Endothelial cell of umbilical vein (primary cell): ENCODE data around the gene CARD11. TPM values are rescaled to one million over a fixed set of nuclear protein-coding genes. Genes with fewer than 3 reads are reported as not detected.

ENCODE experiments used
- BruUV-seq: library from RNA; stranded (reverse); fragments of 400-500 nt; replicated peaks from 2 replicates; lab custom pipeline; 2021; lab: Mats Ljungman, UMichigan
- CTCF ChIA-PET: fragments of 300-600, 350-600 bp; sonication (Branson Sonifier 250); formaldehyde crosslinking; loops from one replicate; lab custom pipeline; 2021; ENCODE audit warnings: antibody characterized with exemption, inconsistent platforms; lab: Charles Lee
- POLR2A ChIA-PET: fragments of 300-600, 350-600 bp; sonication (Branson Sonifier 250); formaldehyde crosslinking; loops from one replicate; lab custom pipeline; 2021; ENCODE audit warnings: antibody characterized with exemption, inconsistent platforms; lab: Charles Lee
- DNase-seq: peaks from one replicate; pipeline ENCODE4 v3.0.0-alpha.2; 2011; ENCODE audit warnings: low read depth, low spot score
- FAIRE-seq: peaks from 2 replicates; lab custom pipeline; 2011; peaks lifted over from hg19 to GRCh38; lab: Jason Lieb, UNC
- H2AFZ ChIP-seq: 2 replicates; pipeline ENCODE4 v1.6.0; 2012; ENCODE audit warnings: low read depth, low read length, control low read depth, inconsistent platforms
- H3K27ac ChIP-seq: 2 replicates; pipeline ENCODE4 v1.5.1; 2011; ENCODE audit warnings: low read depth, mild to moderate bottlenecking, control low read depth, low read length, moderate library complexity; ENCODE audit not compliant: insufficient read depth
- H3K27me3 ChIP-seq, 2 experiments: 2 replicates each; pipeline versions ENCODE4 v1.6.0 to v1.6.1; 2011; ENCODE audit warnings: low read length in 2 of 2, mixed read lengths in 1 of 2; ENCODE audit not compliant: control insufficient read depth in 2 of 2, insufficient read depth in 2 of 2
- H3K36me3 ChIP-seq, 2 experiments: 2 replicates in 1 of 2; 3 replicates in 1 of 2; pipeline ENCODE4 v1.5.1; 2011; ENCODE audit warnings: low read length in 2 of 2, mild to moderate bottlenecking in 1 of 2, moderate library complexity in 1 of 2; ENCODE audit not compliant: control insufficient read depth in 2 of 2, insufficient read depth in 2 of 2; ENCODE audit errors: extremely low read depth in 1 of 2
- H3K4me1 ChIP-seq: 3 replicates; pipeline ENCODE4 v1.5.1; 2011; ENCODE audit warnings: mild to moderate bottlenecking, low read length; ENCODE audit not compliant: control insufficient read depth, insufficient read depth; ENCODE audit errors: extremely low read depth
- H3K4me2 ChIP-seq: 2 replicates; pipeline ENCODE4 v1.6.1; 2011; ENCODE audit warnings: low read length, control low read depth, mixed read lengths; ENCODE audit not compliant: insufficient read depth
- H3K4me3 ChIP-seq, 3 experiments: fragments of 200-600 bp in 1 of 3; sonication (generic), shearing (Covaris generic) in 1 of 3; replicated peaks in 1 of 3; 2 replicates each; pipeline ENCODE4 v1.5.1; 2011 to 2016; ENCODE audit warnings: control low read depth in 3 of 3, low read length in 3 of 3, mild to moderate bottlenecking in 2 of 3, inconsistent platforms in 1 of 3, low read depth in 1 of 3, moderate library complexity in 1 of 3; ENCODE audit not compliant: insufficient read depth in 1 of 3
- H3K79me2 ChIP-seq: 2 replicates; pipeline ENCODE4 v1.6.0; 2012; ENCODE audit warnings: low read length, inconsistent platforms; ENCODE audit not compliant: control insufficient read depth, insufficient read depth
- H3K9ac ChIP-seq: replicated peaks from 2 replicates; pipeline ENCODE3; 2011; ENCODE audit warnings: low read length, control low read depth; ENCODE audit not compliant: insufficient read depth; ENCODE audit errors: extremely low read depth
- H3K9me1 ChIP-seq: replicated peaks from 3 replicates; pipeline ENCODE4 v1.6.0; 2011; ENCODE audit warnings: mild to moderate bottlenecking, low read length; ENCODE audit not compliant: control insufficient read depth, insufficient read depth; ENCODE audit errors: extremely low read depth
- H3K9me3 ChIP-seq: replicated peaks from 2 replicates; pipeline ENCODE4 v1.5.1; 2012; ENCODE audit warnings: low read length, inconsistent platforms; ENCODE audit not compliant: control insufficient read depth, insufficient read depth
- H4K20me1 ChIP-seq: replicated peaks from 2 replicates; pipeline ENCODE3; 2011; ENCODE audit warnings: mild to moderate bottlenecking, low read length; ENCODE audit not compliant: control insufficient read depth, insufficient read depth; ENCODE audit errors: extremely low read depth
- EZH2 ChIP-seq: IDR thresholded peaks from 2 replicates; pipeline ENCODE4 v1.6.1; 2012; ENCODE audit warnings: borderline replicate concordance, low read depth, mild to moderate bottlenecking, moderate library complexity, low read length, inconsistent platforms; ENCODE audit not compliant: severe bottlenecking
- FOS ChIP-seq: IDR thresholded peaks from 2 replicates; pipeline ENCODE4 v1.6.1; 2011; ENCODE audit warnings: mild to moderate bottlenecking, low read length, moderate library complexity, borderline replicate concordance; ENCODE audit not compliant: insufficient read depth
- GATA2 ChIP-seq: IDR thresholded peaks from 2 replicates; pipeline ENCODE4 v1.7.0; 2011; ENCODE audit warnings: low read depth, mild to moderate bottlenecking, moderate library complexity, mixed read lengths, low read length; ENCODE audit not compliant: insufficient read length, insufficient read depth
- JUN ChIP-seq: IDR thresholded peaks from 2 replicates; pipeline ENCODE4 v1.6.1; 2011; ENCODE audit warnings: borderline replicate concordance, low read depth; ENCODE audit not compliant: insufficient read length, insufficient read depth
- MYC ChIP-seq: IDR thresholded peaks from one replicate; pipeline ENCODE4 v1.6.1; 2011; ENCODE audit warnings: mild to moderate bottlenecking, low read depth, low read length
- POLR2A ChIP-seq: IDR thresholded peaks from 2 replicates; pipeline ENCODE4 v1.6.1; 2012; ENCODE audit warnings: low read depth, mild to moderate bottlenecking, control low read depth, low read length
- POLR2AphosphoS5 ChIP-seq: IDR thresholded peaks from 2 replicates; pipeline ENCODE4 v1.6.1; 2012; ENCODE audit warnings: low read depth, mild to moderate bottlenecking, control low read depth, low read length, moderate library complexity; ENCODE audit not compliant: insufficient read depth
- dilution Hi-C: fragments of 300-500 bp; cut with MboI; formaldehyde crosslinking; loops from one replicate; pipeline ENCODE4 v1.15.0; 2019; ENCODE audit warnings: low sequenced_read_pairs; ENCODE audit not compliant: extremely low pct_ligation_motif_present
- intact Hi-C: fragments of 100-400 bp; cut with micrococcal nuclease; formaldehyde crosslinking; loops from one replicate; pipeline ENCODE4 v1.10.0; 2022
- polyA plus RNA-seq, 4 experiments: library from polyadenylated mRNA; depleted of rRNA in 3 of 4; stranded (reverse) in 3 of 4; unstranded in 1 of 4; fragments of >200 nt; gene quantifications; 2 replicates each; pipeline versions ENCODE4 v1.2.1 to v1.2.3, GENCODE V29; 2011 to 2012; ENCODE audit warnings: missing spikeins in 1 of 4
- total RNA-seq: library from RNA; stranded (reverse); gene quantifications from 2 replicates; pipeline ENCODE4 v1.2.3, GENCODE V29; 2021
- TF ChIP-seq, protein P1 (sequence below): IDR thresholded peaks from 2 replicates; pipeline ENCODE4 v1.6.1; 2011; ENCODE audit not compliant: insufficient read depth, insufficient read length
- TF ChIP-seq, protein P2 (sequence below), 2 donors: IDR thresholded peaks; 1 replicate in 1 of 2; 2 replicates in 1 of 2; pipeline ENCODE4 v1.5.1; 2011; ENCODE audit warnings: low read length in 2 of 2, mild to moderate bottlenecking in 2 of 2, moderate library complexity in 2 of 2, control low read depth in 1 of 2, inconsistent platforms in 1 of 2, low read depth in 1 of 2; ENCODE audit not compliant: insufficient read depth in 1 of 2; ENCODE audit errors: extremely low read depth in 1 of 2

The CARD11 gene
- total and polyA plus RNA-seq, 2 donors (not counting 3 experiments of a cell fraction or from before 2014, with no cell fraction given): 20.4 to 41.8 TPM

DNA sequence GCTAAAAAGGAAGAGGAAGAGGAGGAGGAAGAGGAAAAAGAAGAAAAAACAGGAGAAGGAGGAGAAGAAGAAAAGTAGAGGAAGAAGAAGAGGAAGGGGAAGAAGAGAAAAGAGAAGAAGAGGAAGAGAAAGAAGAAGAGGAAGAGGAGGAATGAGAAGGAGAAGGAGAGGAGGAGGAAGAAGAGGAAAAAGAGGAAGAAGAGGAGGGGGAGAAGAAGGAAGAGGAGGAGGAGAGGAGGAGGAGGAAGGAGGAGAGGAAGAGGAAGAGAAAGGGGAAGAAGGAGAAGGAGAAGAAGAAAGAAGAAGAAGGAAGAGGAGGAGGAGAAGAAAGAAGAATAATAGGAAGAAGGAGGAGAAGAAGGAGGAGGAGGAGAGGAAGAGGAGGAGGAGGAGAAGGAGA is 103.2 kb downstream of the CARD11 start:
- dilution Hi-C loops (no loop called here), intact Hi-C loops (no loop called here)
- Histone ChIP-seq H3K9me3 (no peaks in the 10 kb centered on the region), H3K9ac (no peak overlapping the region), H3K9me1 (no peaks in the 10 kb centered on the region), H3K36me3 (peaks cover 0 to 11% of the 10 kb centered on the region in 2 experiments), H3K27me3 (no peaks in the 10 kb centered on the region), H3K27ac (no peak overlapping the region), H3K4me2 (no peak overlapping the region), H3K4me3 (no peak overlapping the region), H3K79me2 (no peaks in the 10 kb centered on the region), H4K20me1 (no peaks in the 10 kb centered on the region), H3K4me1 (no peaks in the 10 kb centered on the region), H2AFZ (no peak overlapping the region)
- TF ChIP-seq MYC (no peak), POLR2A (no peak)
- TF ChIP-seq, protein P1, sequence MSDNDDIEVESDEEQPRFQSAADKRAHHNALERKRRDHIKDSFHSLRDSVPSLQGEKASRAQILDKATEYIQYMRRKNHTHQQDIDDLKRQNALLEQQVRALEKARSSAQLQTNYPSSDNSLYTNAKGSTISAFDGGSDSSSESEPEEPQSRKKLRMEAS: no peak
- TF ChIP-seq, protein P2, sequence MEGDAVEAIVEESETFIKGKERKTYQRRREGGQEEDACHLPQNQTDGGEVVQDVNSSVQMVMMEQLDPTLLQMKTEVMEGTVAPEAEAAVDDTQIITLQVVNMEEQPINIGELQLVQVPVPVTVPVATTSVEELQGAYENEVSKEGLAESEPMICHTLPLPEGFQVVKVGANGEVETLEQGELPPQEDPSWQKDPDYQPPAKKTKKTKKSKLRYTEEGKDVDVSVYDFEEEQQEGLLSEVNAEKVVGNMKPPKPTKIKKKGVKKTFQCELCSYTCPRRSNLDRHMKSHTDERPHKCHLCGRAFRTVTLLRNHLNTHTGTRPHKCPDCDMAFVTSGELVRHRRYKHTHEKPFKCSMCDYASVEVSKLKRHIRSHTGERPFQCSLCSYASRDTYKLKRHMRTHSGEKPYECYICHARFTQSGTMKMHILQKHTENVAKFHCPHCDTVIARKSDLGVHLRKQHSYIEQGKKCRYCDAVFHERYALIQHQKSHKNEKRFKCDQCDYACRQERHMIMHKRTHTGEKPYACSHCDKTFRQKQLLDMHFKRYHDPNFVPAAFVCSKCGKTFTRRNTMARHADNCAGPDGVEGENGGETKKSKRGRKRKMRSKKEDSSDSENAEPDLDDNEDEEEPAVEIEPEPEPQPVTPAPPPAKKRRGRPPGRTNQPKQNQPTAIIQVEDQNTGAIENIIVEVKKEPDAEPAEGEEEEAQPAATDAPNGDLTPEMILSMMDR (IDR thresholded peaks at IDR 0.05; ENCODE audit: extremely low read depth in 1 of 2, insufficient read depth in 1 of 2, low read depth in 1 of 2, low read length in 2 of 2): no peak
- DNase-seq (no peak), FAIRE-seq (no peak)
- ChIA-PET CTCF (no interaction called here), POLR2A (no interaction called here)
- BruUV-seq: no TSS peak

DNA sequence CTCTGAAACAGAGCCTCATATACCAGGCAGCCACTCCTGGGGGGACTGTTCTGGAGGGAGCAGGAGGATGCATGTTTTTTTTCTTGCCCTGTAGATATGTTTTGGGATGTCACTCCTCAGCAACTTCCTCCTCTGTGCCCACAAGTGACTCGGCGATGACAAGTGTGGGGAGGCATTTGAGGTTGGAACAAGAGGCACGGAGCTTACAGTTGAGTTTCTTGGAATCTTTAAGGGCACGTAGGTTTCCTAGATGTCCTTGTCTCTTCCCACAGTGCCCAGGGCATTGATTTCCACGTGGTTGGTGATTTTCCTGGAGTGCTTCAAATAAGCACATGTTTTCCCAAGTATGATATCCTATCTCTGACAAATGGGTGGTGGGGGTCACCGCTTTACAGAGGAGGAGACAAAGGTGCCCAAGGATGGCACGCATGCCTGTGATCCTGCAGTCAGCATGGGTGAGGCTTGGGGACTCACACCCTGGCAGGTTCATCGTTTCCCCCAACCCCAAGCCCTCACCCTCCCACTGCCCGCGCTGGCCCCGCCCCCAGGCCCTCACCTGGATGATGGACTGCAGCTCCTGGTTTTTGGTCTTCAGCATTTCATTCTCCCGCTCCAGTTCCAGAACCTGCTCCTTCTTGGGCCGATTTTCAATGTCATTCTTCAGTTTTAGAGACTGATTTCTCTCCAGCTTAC is 104.3 kb downstream of the CARD11 start:
- intact Hi-C loops: no loop called here
- FAIRE-seq: no peak
- Histone ChIP-seq H3K9me3 (no peaks in the 10 kb centered on the region), H2AFZ (no peak overlapping the region), H3K27me3 (no peaks in the 10 kb centered on the region), H3K79me2 (no peaks in the 10 kb centered on the region), H3K27ac (no peak overlapping the region), H3K4me1 (no peaks in the 10 kb centered on the region), H3K4me2 (no peak overlapping the region), H4K20me1 (no peaks in the 10 kb centered on the region), H3K9ac (no peak overlapping the region), H3K4me3 (no peak overlapping the region), H3K9me1 (no peaks in the 10 kb centered on the region), H3K36me3 (peaks cover 0 to 10% of the 10 kb centered on the region in 2 experiments)
- dilution Hi-C loops: no loop called here
- ChIA-PET CTCF (interaction anchor here (0.6 to 1.2 kb wide), 3 partner anchors 10 to 17 kb away, joined by 3 to 4 read pairs (median 3); no protein-coding TSS in a partner anchor), POLR2A (no interaction called here)
- no peak for DNase-seq
- TF ChIP-seq EZH2 (no peak), FOS (no peak), POLR2AphosphoS5 (no peak), POLR2A (no peak), GATA2 (no peak), MYC (no peak), JUN (no peak)
- TF ChIP-seq, protein P1: no peak
- TF ChIP-seq, protein P2 (IDR thresholded peaks at IDR 0.05; ENCODE audit: extremely low read depth in 1 of 2, insufficient read depth in 1 of 2, low read depth in 1 of 2, low read length in 2 of 2): no peak
- no TSS peak for BruUV-seq
